OCI-LY7 (cell line): ENCODE data around the gene CMIP.

Experiments
- EZH2phosphoT487 ChIP-seq: fragments of 200-600 bp; sonication (generic); IDR thresholded peaks from 2 replicates; pipeline ENCODE4 v1.6.1; 2018; ENCODE audit warnings: low read depth, borderline replicate concordance, mild to moderate bottlenecking, mixed run types, antibody characterized with exemption, low read length, moderate library complexity, mixed read lengths
- TF ChIP-seq, protein P1 (sequence below): fragments of 200-600 bp; sonication (generic); conservative IDR thresholded peaks from 2 replicates; pipeline ENCODE4 v1.5.1; 2014; ENCODE audit warnings: mild to moderate bottlenecking, antibody characterized with exemption, low read length, moderate library complexity, mixed read lengths

- TF ChIP-seq, protein P1, sequence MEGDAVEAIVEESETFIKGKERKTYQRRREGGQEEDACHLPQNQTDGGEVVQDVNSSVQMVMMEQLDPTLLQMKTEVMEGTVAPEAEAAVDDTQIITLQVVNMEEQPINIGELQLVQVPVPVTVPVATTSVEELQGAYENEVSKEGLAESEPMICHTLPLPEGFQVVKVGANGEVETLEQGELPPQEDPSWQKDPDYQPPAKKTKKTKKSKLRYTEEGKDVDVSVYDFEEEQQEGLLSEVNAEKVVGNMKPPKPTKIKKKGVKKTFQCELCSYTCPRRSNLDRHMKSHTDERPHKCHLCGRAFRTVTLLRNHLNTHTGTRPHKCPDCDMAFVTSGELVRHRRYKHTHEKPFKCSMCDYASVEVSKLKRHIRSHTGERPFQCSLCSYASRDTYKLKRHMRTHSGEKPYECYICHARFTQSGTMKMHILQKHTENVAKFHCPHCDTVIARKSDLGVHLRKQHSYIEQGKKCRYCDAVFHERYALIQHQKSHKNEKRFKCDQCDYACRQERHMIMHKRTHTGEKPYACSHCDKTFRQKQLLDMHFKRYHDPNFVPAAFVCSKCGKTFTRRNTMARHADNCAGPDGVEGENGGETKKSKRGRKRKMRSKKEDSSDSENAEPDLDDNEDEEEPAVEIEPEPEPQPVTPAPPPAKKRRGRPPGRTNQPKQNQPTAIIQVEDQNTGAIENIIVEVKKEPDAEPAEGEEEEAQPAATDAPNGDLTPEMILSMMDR: no peak
- TF ChIP-seq EZH2phosphoT487: no peak
These were observed 103.9 kb downstream of the CMIP start for GRCh38 chr16:81548551-81548875.
